Neuronal stem cell (in vitro differentiated cells): ENCODE results near the gene SULT1A2.

Experiments used
- DNase-seq: peaks from one replicate; pipeline ENCODE4 v3.0.0-alpha.2; 2013; ENCODE audit warnings: low spot score
- H2AFZ ChIP-seq: one replicate; pipeline ENCODE4 v1.6.1; 2013; ENCODE audit warnings: mild to moderate bottlenecking, low read length, inconsistent platforms
- H2AK5ac ChIP-seq: 2 replicates; pipeline ENCODE4 v1.6.1; 2013; ENCODE audit warnings: low read depth, mild to moderate bottlenecking, inconsistent platforms, low read length, moderate library complexity, mixed read lengths
- H2BK120ac ChIP-seq: 2 replicates; pipeline ENCODE4 v1.6.1; 2013; ENCODE audit warnings: low read depth, mild to moderate bottlenecking, inconsistent platforms, low read length, moderate library complexity, mixed read lengths
- H2BK12ac ChIP-seq: one replicate; pipeline ENCODE4 v1.6.1; 2013; ENCODE audit warnings: low read length, inconsistent platforms
- H2BK15ac ChIP-seq: 2 replicates; pipeline ENCODE4 v1.6.1; 2013; ENCODE audit warnings: mild to moderate bottlenecking, low read length, inconsistent platforms, mixed read lengths
- H2BK5ac ChIP-seq: one replicate; pipeline ENCODE4 v1.6.1; 2013; ENCODE audit warnings: inconsistent platforms, mild to moderate bottlenecking, low read length, moderate library complexity
- H3K14ac ChIP-seq: one replicate; pipeline ENCODE4 v1.6.1; 2013; ENCODE audit warnings: low read length, inconsistent platforms
- H3K18ac ChIP-seq: 2 replicates; pipeline ENCODE4 v1.6.1; 2013; ENCODE audit warnings: low read length, inconsistent platforms
- H3K23ac ChIP-seq: 2 replicates; pipeline ENCODE4 v1.6.1; 2013; ENCODE audit warnings: low read depth, mild to moderate bottlenecking, mixed read lengths, low read length, inconsistent platforms; ENCODE audit not compliant: poor library complexity
- H3K27ac ChIP-seq: replicated peaks from 3 replicates; pipeline ENCODE4 v1.5.1; 2013; ENCODE audit warnings: low read length, inconsistent platforms
- H3K27me3 ChIP-seq, 3 experiments: 2 replicates each; pipeline ENCODE4 v1.6.1; 2013; ENCODE audit warnings: low read length in 3 of 3, mild to moderate bottlenecking in 2 of 3, inconsistent platforms in 1 of 3, low read depth in 1 of 3, mixed read lengths in 1 of 3, moderate library complexity in 1 of 3; ENCODE audit not compliant: control insufficient read depth in 3 of 3, insufficient read depth in 3 of 3
- H3K36me3 ChIP-seq, 2 donors: replicated peaks in 1 of 2; 2 replicates each; pipeline ENCODE4 v1.6.1; 2013; ENCODE audit warnings: low read length in 2 of 2; ENCODE audit not compliant: control insufficient read depth in 2 of 2, insufficient read depth in 2 of 2
- H3K4ac ChIP-seq: 2 replicates; pipeline ENCODE4 v1.6.1; 2013; ENCODE audit warnings: inconsistent platforms, mild to moderate bottlenecking, low read length, moderate library complexity
- H3K4me1 ChIP-seq, 2 donors: 1 replicate in 1 of 2; 2 replicates in 1 of 2; pipeline ENCODE4 v1.6.1; 2013; ENCODE audit warnings: low read length in 2 of 2, low read depth in 1 of 2; ENCODE audit not compliant: control insufficient read depth in 2 of 2, insufficient read depth in 1 of 2
- H3K4me2 ChIP-seq: one replicate; pipeline ENCODE4 v1.6.1; 2013; ENCODE audit warnings: mild to moderate bottlenecking, low read length, inconsistent platforms; ENCODE audit not compliant: insufficient read depth, poor library complexity, severe bottlenecking
- H3K4me3 ChIP-seq, 2 donors: 2 replicates each; pipeline ENCODE4 v1.5.1; 2013; ENCODE audit warnings: low read length in 2 of 2, mild to moderate bottlenecking in 2 of 2, inconsistent platforms in 1 of 2, moderate library complexity in 1 of 2
- H3K79me1 ChIP-seq: one replicate; pipeline ENCODE4 v1.6.1; 2013; ENCODE audit warnings: low read depth, mild to moderate bottlenecking, inconsistent platforms, low read length, moderate library complexity
- H3K9ac ChIP-seq: one replicate; pipeline ENCODE4 v1.6.1; 2013; ENCODE audit warnings: mild to moderate bottlenecking, low read depth, low read length, inconsistent platforms; ENCODE audit not compliant: poor library complexity
- H3K9me3 ChIP-seq, 2 donors: replicated peaks in 1 of 2; 2 replicates each; pipeline versions ENCODE3 to v1.6.1; 2013; ENCODE audit warnings: low read length in 2 of 2, mild to moderate bottlenecking in 2 of 2, inconsistent platforms in 1 of 2, low read depth in 1 of 2, mixed read lengths in 1 of 2, moderate library complexity in 1 of 2; ENCODE audit not compliant: control insufficient read depth in 2 of 2, insufficient read depth in 1 of 2
- H4K8ac ChIP-seq: one replicate; pipeline ENCODE4 v1.6.1; 2013; ENCODE audit warnings: low read depth, mild to moderate bottlenecking, inconsistent platforms, low read length, moderate library complexity
- H4K91ac ChIP-seq: one replicate; pipeline ENCODE4 v1.6.1; 2013; ENCODE audit warnings: low read length, low read depth, mild to moderate bottlenecking, inconsistent platforms; ENCODE audit not compliant: poor library complexity
- WGBS, 2 donors: extraction: QIAGEN DNeasy Blood & Tissue Kit; methylation state at CpG; one replicate each; pipeline ENCODE4 v1.1.7; 2013; ENCODE audit warnings: missing lambda C conversion rate in 2 of 2, mixed read lengths in 1 of 2; ENCODE audit not compliant: insufficient read length in 2 of 2, insufficient replicate concordance in 1 of 2; ENCODE audit errors: extremely low coverage in 2 of 2; 5-methylcytosine and 5-hydroxymethylcytosine counted together

SULT1A2 gene

GRCh38 chr16:28592511-28592910 lies 4.3 kb downstream of the SULT1A2 start:
- Histone ChIP-seq H2BK15ac (no peak overlapping the region), H3K27ac (no peak overlapping the region), H3K36me3 (peaks cover 20 to 45% of the 10 kb centered on the region in 2 donors), H4K91ac (no peak overlapping the region), H3K4ac (no peak overlapping the region), H2AK5ac (no peak overlapping the region), H3K23ac (no peak overlapping the region), H3K27me3 (no peaks in the 10 kb centered on the region), H2BK5ac (peak overlapping the region; percentile 39), H3K4me2 (no peak overlapping the region), H3K18ac (no peak overlapping the region), H3K4me1 (peaks cover 8 to 11% of the 10 kb centered on the region in 2 donors), H3K9ac (no peak overlapping the region), H4K8ac (no peak overlapping the region), H2BK120ac (no peak overlapping the region), H3K14ac (no peak overlapping the region), H2AFZ (no peak overlapping the region), H3K4me3 (no peak overlapping the region), H3K9me3 (no peaks in the 10 kb centered on the region), H2BK12ac (no peak overlapping the region), H3K79me1 (no peaks in the 10 kb centered on the region)
- no CpG with 5 or more reads among the region's 5 CpGs for WGBS, 2 donors
- no peak for DNase-seq

- Histone ChIP-seq H3K23ac (no peak overlapping the region), H2BK12ac (no peak overlapping the region), H2AK5ac (no peak overlapping the region), H2BK5ac (no peak overlapping the region), H3K9ac (no peak overlapping the region), H3K14ac (peak overlapping the region; percentile 38), H3K79me1 (no peaks in the 10 kb centered on the region), H4K91ac (no peak overlapping the region), H2BK15ac (no peak overlapping the region), H3K27me3 (no peaks in the 10 kb centered on the region), H2BK120ac (no peak overlapping the region), H4K8ac (no peak overlapping the region), H3K27ac (no peak overlapping the region), H2AFZ (no peak overlapping the region), H3K4me3 (no peak overlapping the region), H3K4me2 (no peak overlapping the region), H3K4ac (no peak overlapping the region), H3K36me3 (peaks cover 22 to 56% of the 10 kb centered on the region in 2 donors), H3K4me1 (peaks cover 0 to 2% of the 10 kb centered on the region in 2 donors), H3K18ac (no peak overlapping the region), H3K9me3 (no peaks in the 10 kb centered on the region)
- DNase-seq = no peak
- no CpG with 5 or more reads among the region's 6 CpGs for WGBS, 2 donors
Observed at GRCh38 chr16:28591355-28591754, 5.5 kb downstream of the SULT1A2 start.

DNA sequence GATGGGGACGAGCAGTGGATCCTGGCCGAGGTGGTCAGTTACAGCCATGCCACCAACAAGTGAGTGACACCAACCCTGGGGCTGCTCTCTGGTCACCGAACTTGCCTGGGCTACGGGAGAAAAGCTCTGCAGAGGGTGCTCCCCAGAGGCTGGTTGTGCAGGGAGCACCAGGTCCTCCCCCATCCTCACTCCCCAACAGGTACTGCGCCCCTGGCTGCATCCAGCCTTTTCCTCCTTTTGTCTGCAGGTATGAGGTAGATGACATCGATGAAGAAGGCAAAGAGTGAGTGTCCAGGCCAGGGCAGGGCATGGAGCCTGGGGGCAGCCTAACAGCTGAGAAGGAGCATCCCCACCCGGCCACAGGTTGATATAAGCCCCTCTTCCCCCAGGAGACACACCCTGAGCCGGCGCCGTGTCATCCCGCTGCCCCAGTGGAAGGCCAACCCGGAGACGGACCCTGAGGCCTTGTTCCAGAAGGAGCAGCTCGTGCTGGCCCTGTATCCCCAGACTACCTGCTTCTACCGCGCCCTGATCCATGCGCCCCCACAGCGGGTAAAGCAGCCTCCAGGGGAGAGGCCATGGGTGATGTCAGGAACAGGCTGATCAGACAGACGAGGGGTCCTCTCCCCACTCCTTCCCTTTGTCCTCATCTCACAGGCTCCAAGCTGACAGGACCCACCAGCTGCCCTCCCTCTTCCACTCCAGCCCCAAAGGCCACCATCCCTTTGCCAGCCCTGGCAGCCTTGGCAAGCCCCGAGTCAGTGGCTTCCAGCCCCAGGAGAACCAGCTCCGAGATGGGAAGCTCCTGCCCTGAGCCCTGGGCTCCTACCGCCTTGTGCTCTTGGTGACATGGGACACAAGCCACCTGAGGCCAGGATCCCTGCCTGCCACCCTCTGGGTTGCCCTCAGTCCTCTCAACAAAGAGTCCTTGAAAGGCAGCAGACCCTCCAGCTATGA lies 6.2 kb downstream of the SULT1A2 start:
- H3K23ac ChIP-seq = peak overlapping the region; percentile 73
- H2BK12ac ChIP-seq = no peak overlapping the region
- H3K4me3 ChIP-seq = no peak overlapping the region
- no peaks in the 10 kb centered on the region for H3K4me1 ChIP-seq
- no peak overlapping the region for H3K4ac ChIP-seq
- peaks cover 22 to 59% of the 10 kb centered on the region in 2 donors for H3K36me3 ChIP-seq
- H2AFZ ChIP-seq = no peak overlapping the region
- DNase-seq = no peak
- H3K9ac ChIP-seq = no peak overlapping the region
- H2AK5ac ChIP-seq = no peak overlapping the region
- no peak overlapping the region for H3K4me2 ChIP-seq
- H3K9me3 ChIP-seq = no peaks in the 10 kb centered on the region
- no peaks in the 10 kb centered on the region for H3K27me3 ChIP-seq
- H2BK5ac ChIP-seq = no peak overlapping the region
- no peak overlapping the region for H2BK15ac ChIP-seq
- H2BK120ac ChIP-seq = no peak overlapping the region
- WGBS, 2 donors = no CpG with 5 or more reads among the region's 22 CpGs
- peak overlapping the region; percentile 43 for H4K8ac ChIP-seq
- no peak overlapping the region for H4K91ac ChIP-seq
- H3K18ac ChIP-seq = no peak overlapping the region
- H3K79me1 ChIP-seq = no peaks in the 10 kb centered on the region
- H3K27ac ChIP-seq = no peak overlapping the region
- H3K14ac ChIP-seq = peak overlapping the region; percentile 38

GRCh38 chr16:28589930-28590329 lies 6.9 kb downstream of the SULT1A2 start:
- Histone ChIP-seq H3K27me3 (no peaks in the 10 kb centered on the region), H3K18ac (no peak overlapping the region), H2AFZ (no peak overlapping the region), H3K14ac (no peak overlapping the region), H3K9ac (no peak overlapping the region), H3K4ac (no peak overlapping the region), H4K91ac (no peak overlapping the region), H3K36me3 (peaks cover 25 to 66% of the 10 kb centered on the region in 2 donors), H3K4me3 (no peak overlapping the region), H2BK12ac (no peak overlapping the region), H3K23ac (no peak overlapping the region), H3K27ac (no peak overlapping the region), H2BK120ac (no peak overlapping the region), H2AK5ac (no peak overlapping the region), H3K79me1 (no peaks in the 10 kb centered on the region), H3K4me1 (no peaks in the 10 kb centered on the region), H3K9me3 (no peaks in the 10 kb centered on the region), H2BK15ac (no peak overlapping the region), H2BK5ac (no peak overlapping the region), H4K8ac (no peak overlapping the region), H3K4me2 (no peak overlapping the region)
- WGBS, 2 donors = no CpG with 5 or more reads among the region's 13 CpGs
- DNase-seq = no peak
